ENCODE results near the gene CFAP251. TPM values are rescaled to one million over a fixed set of nuclear protein-coding genes. Genes with fewer than 3 reads are reported as not detected.

The CFAP251 gene
- total and polyA plus RNA-seq, 10 of the 15 experiments (the other 5 are each of a cell fraction or from before 2014, with no cell fraction given): 0.10 to 0.97 (median 0.64) TPM

GRCh38 chr12:122036153-122036552 lies 117.8 kb downstream of the CFAP251 start:
- Histone ChIP-seq H3K79me2 (ENCODE audit: control insufficient read depth, insufficient read depth, low read length) (no peaks in the 10 kb centered on the region), H3K36me3 (ENCODE audit: control insufficient read depth in 2 of 2, insufficient read depth in 2 of 2, low read length in 1 of 2) (no peaks in the 10 kb centered on the region; a peak in 1 of 4 replicates), H3K9ac (ENCODE audit: control insufficient read depth, insufficient read depth, low read length) (no peak overlapping the region), H2AFZ (ENCODE audit: control insufficient read depth, low read depth, low read length) (no peak overlapping the region), H3K9me3 (replicated peaks; ENCODE audit: control insufficient read depth, insufficient read depth, low read length) (no peaks in the 10 kb centered on the region), H3K4me2 (ENCODE audit: control insufficient read depth, insufficient read depth) (no peak overlapping the region), H3K27me3 (replicated peaks in 1 of 2; ENCODE audit: control insufficient read depth in 2 of 2, insufficient read depth in 2 of 2, low read length in 1 of 2) (no peaks in the 10 kb centered on the region), H3K27ac (ENCODE audit: control insufficient read depth, insufficient read depth) (no peak overlapping the region), H3K4me1 (ENCODE audit: control insufficient read depth, insufficient read depth, low read length) (peaks cover 9% of the 10 kb centered on the region), H3K4me3 (no peak overlapping the region), H4K20me1 (ENCODE audit: control insufficient read depth, insufficient read depth) (no peaks in the 10 kb centered on the region)
- ChIA-PET POLR2A (no interaction called here), RAD21 (ENCODE audit: unreplicated experiment) (no interaction called here), SMC1A (ENCODE audit: uncharacterized antibody, unreplicated experiment) (no interaction called here), CTCF (no interaction called here)
- no TSS peak for BruUV-seq (replicated peaks)
- intact Hi-C loops (cut with micrococcal nuclease; ENCODE audit: unreplicated experiment) (no loop called here), in situ Hi-C loops (cut with MboI) (no loop called here)
- TF ChIP-seq SIX5 (IDR thresholded peaks at IDR 0.05; ENCODE audit: low read depth, low read length, severe bottlenecking): no peak
- TF ChIP-seq KLF5 (IDR thresholded peaks at IDR 0.05; ENCODE audit: partially characterized antibody): no peak
- no peak for TF ChIP-seq ZNF24 (IDR thresholded peaks at IDR 0.05)
- no peak for TF ChIP-seq CREB1 (IDR thresholded peaks at IDR 0.05; ENCODE audit: low read depth)
- no peak for TF ChIP-seq BCL3 (IDR thresholded peaks at IDR 0.05; ENCODE audit: borderline replicate concordance, insufficient read depth, low read depth, low read length, poor library complexity, severe bottlenecking)
- no peak for TF ChIP-seq MYB (IDR thresholded peaks at IDR 0.05; ENCODE audit: borderline replicate concordance, low read depth, low read length)
- no peak for TF ChIP-seq TCF3 (IDR thresholded peaks at IDR 0.05; ENCODE audit: borderline replicate concordance, insufficient read depth, low read depth, low read length)
- TF ChIP-seq ATF3 (IDR thresholded peaks at IDR 0.05; ENCODE audit: borderline replicate concordance, extremely low read depth, low read depth, low read length): no peak
- no peak for TF ChIP-seq BRCA1 (IDR thresholded peaks at IDR 0.05; ENCODE audit: low read depth, low read length)
- no peak for TF ChIP-seq ZNF217 (IDR thresholded peaks at IDR 0.05)
- no peak for TF ChIP-seq STAT1 (conservative IDR thresholded peaks at IDR 0.05)
- TF ChIP-seq PAX5 (IDR thresholded peaks at IDR 0.05; ENCODE audit: borderline replicate concordance, low read depth, low read length): no peak
- no peak for TF ChIP-seq E2F8 (IDR thresholded peaks at IDR 0.05; ENCODE audit: low read depth, partially characterized antibody)
- TF ChIP-seq CEBPB (IDR thresholded peaks at IDR 0.05; ENCODE audit: borderline replicate concordance in 1 of 2, low read depth in 2 of 2, low read length in 2 of 2): no peak
- TF ChIP-seq PAX8 (IDR thresholded peaks at IDR 0.05): no peak
- no peak for FAIRE-seq
- 60% methylated on average over 6 of the region's 6 CpGs for WGBS (ENCODE audit: insufficient coverage, insufficient replicate concordance, low lambda C conversion rate, missing lambda C conversion rate)
- DNase-seq (ENCODE audit: low read depth, low spot score): no peak
- ATAC-seq: no peak

Data from GM12878 (cell line).